ENCODE results near the gene NRARP.
"Not testable (repeated sequence)": the region's sequence is repeated elsewhere in the genome, so short reads cannot be mapped to it uniquely, and the experiment has no call there.

Gene NRARP

GRCh38 chr9:137302118-137302448 is at the start of gene NRARP:
Gene NRARP (minus strand): TSS chr9:137302271. CDS start chr9:137301928, 343 bp downstream.
- DNase-seq, result peak; percentile 95

GRCh38 chr9:137350696-137351584 is 48.9 kb upstream of the NRARP start:
- DNase-seq, result no peak

- DNase-seq, result no peak
Observed at GRCh38 chr9:137349471-137350033, 47.5 kb upstream of the NRARP start.

- no peak for DNase-seq
Observed at GRCh38 chr9:137348769-137349470, 46.8 kb upstream of the NRARP start.

GRCh38 chr9:137347928-137348327 is 45.9 kb upstream of the NRARP start:
- no peak for DNase-seq

- no peak for DNase-seq
Observed at GRCh38 chr9:137342482-137342881, 40.4 kb upstream of the NRARP start.

- DNase-seq, result no peak
Observed at GRCh38 chr9:137341227-137341626, 39.2 kb upstream of the NRARP start.

- DNase-seq, result not testable (repeated sequence)
Observed at GRCh38 chr9:137339908-137340462, 37.9 kb upstream of the NRARP start.

- no peak for DNase-seq
Observed at GRCh38 chr9:137339045-137339907, 37.2 kb upstream of the NRARP start.

- DNase-seq, result no peak
Observed at GRCh38 chr9:137336735-137337134, 34.7 kb upstream of the NRARP start.

GRCh38 chr9:137333016-137333671 is 31.1 kb upstream of the NRARP start:
- no peak for DNase-seq

- DNase-seq, result no peak
Observed at GRCh38 chr9:137331929-137332328, 29.9 kb upstream of the NRARP start.

- DNase-seq, result no peak
Observed at GRCh38 chr9:137330689-137331088, 28.6 kb upstream of the NRARP start.

- not testable (repeated sequence) for DNase-seq
Observed at GRCh38 chr9:137329590-137329989, 27.5 kb upstream of the NRARP start.

GRCh38 chr9:137327641-137328550 is 25.8 kb upstream of the NRARP start:
- DNase-seq, result not testable (repeated sequence)

- DNase-seq, result no peak
Observed at GRCh38 chr9:137326445-137327065, 24.5 kb upstream of the NRARP start.

GRCh38 chr9:137325799-137326198 is 23.7 kb upstream of the NRARP start:
- no peak for DNase-seq

- no peak for DNase-seq
Observed at GRCh38 chr9:137325124-137325523, 23.1 kb upstream of the NRARP start.

GRCh38 chr9:137323531-137324331 is 21.7 kb upstream of the NRARP start:
- no peak for DNase-seq

All from CD4-positive, alpha-beta T cell treated with Interleukin-17A for 4 hours (primary cell).